GM18907 (cell line): ENCODE measurements around the gene LYRM9.
"Not testable (repeated sequence)": the region's sequence is repeated elsewhere in the genome, so short reads cannot be mapped to it uniquely, and the experiment has no call there.

Experiments
- ATAC-seq: cut with Tn5 transposase; IDR thresholded peaks from one replicate; pipeline ENCODE4 v1.9.1; 2021; ENCODE audit warnings: mild to moderate bottlenecking, moderate library complexity; ENCODE audit not compliant: unreplicated experiment

Gene LYRM9

DNA sequence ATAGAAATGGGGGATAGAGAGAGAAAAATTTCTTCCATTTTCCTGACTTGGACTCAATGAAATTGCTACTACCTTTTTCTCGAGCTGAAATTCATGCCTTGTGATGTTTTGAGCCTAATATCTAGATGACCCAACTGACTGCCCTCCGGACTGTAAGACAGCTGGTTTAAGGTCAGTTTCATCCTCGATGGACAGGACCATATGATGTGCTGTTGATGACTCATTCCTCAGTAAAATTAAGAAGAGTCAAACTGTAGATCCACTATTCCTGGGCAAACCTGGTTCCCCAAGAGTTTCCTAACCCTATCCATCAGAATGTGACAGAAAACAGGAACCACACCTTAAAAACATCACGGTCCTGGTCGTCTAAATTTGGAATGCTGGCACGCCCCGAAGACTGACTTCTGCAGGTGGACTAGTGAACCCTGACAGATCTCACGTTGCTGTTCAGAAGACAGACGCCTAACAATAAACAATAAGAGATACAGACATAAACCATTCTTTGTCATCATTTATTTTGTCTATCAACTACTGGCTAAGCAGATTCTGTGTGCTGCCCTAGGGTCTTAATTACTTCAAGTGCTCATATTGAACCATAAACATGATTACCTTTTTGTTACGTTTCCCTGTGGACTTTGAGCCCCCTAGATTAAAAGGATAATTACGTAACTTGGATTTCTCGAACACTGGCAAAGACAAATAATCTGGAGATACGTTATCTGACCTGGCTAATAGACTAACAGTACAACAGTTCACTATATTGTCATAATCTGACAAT is 47.7 kb downstream of the LYRM9 start:
- ATAC-seq, result no peak

DNA sequence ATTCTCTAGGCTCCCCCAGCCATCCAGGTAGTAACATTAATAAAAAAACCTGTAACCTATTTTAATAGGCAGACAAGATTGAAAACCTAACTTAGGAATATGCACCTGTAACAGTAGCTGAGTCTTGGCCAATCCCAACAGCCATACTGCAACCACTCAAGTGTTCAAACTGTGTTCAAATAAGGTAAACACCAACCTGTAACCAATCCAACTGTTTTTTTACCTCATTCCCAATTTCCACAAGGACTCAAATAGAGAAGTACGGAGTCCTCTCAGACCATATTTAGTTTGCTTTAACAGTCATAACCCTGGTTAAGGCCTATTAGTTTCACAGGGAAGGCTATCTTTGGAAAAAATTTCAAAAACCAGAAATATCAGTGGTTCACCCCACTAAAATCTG is 52.5 kb downstream of the LYRM9 start:
- no peak for ATAC-seq

DNA sequence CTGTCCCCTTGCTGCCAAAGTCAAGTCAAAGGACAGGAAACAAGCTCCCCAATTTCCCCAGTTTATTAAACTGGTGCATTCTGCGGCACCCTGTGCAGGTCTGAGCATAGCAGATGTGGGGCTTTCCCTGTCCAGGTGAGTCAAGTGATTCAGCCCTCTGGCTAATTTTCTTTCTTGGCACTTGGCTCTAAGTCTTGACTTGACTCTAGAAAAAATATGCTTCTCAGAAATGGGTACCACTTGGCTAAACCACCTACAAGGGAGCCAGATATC is 52.8 kb downstream of the LYRM9 start:
- ATAC-seq, result not testable (repeated sequence)

DNA sequence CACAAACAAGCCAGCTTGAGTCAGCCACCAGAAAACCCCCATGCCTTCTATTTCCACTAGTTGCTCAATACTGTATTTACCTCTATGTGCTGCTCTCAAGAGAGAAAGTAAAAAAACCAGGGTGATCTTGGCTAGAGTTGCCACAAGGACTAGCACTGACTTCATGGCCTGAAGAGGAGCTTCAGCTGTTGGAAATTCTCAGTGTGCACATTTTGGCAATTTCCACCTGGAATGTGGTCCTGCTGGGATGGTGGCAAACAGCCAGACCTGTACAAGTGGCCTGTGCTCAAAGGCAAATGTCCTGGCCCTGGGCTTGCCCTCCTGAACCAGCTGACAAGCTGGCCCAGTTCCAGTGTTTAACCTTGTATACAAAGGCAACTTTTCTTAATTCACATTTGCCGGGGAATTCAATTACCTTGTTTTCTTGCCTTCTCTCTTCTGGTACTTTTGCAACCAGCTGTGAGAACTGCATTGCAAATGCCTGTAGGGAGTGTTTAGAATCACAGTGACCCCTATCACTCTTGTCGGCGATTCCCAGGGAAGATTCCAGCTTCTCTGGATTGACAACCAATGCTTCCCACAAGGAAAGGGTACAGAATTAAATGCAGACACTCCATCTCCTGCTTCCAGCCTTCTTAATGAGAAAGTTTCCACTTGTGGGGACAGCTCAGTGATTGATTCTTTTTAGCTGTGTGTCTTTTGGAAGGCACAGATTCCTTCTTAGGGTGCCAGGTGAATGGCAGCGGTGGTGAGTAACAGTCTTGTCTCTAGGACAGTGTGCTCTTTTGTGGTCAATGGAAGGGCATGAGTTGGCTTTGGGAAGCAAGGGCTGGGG is 53.4 kb downstream of the LYRM9 start:
- ATAC-seq, result not testable (repeated sequence)

DNA sequence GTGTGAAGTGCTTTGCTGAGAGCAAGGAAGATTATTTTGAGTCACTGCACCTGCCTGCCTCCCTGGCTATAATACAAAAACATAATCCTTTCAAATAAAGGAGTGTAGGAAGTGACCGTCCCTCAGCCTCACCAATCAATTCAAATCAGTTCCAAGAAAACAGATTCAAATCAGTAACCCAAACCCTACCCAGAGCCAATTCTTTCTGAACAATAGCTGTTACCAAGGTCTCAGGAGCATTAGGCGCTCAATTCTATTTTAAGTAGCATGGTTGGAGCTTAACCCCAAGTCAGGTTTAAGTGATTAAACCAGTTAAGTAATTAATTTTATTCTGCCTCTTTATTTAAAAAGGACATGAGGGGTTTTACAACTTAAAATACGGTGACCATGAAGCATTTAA is 54.6 kb downstream of the LYRM9 start:
- ATAC-seq, result not testable (repeated sequence)

DNA sequence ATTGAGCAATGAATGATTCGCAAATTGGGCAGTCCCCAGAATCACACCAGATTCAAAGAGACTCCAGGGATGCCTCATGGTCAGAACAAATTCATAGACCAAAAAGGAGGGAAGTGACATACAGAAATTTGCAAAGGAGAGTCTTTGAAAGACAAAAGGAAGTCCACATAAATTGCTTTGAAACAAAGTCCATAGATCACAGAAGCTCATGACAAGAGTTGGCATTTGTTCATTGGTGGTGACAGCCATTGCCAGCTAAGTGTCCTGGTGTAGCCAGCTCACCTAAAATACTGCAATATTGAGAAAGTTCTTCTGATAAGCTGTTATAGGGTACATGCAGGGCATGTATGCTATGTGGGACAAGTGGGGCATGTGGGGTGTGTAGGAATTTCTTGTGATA is 55.4 kb downstream of the LYRM9 start:
- not testable (repeated sequence) for ATAC-seq

DNA sequence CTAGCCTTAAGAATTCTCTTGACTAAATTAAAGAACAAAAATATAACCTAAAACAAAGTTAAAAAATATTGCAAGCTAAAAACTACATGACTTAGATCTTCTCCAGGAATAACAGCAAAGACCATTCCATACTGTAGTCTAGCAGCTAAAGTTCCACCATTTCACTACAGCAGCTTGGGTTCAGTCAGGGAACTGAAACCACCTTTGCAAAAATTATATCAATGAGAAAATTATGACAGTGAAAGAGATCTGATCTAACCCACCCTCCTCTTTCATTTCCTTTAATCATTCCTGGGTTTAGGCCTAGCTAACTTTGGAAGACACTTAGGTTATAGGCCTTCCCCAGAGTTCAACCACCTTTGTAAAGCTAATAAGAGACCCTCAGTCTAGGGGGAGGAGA is 56.5 kb downstream of the LYRM9 start:
- ATAC-seq, result no peak

DNA sequence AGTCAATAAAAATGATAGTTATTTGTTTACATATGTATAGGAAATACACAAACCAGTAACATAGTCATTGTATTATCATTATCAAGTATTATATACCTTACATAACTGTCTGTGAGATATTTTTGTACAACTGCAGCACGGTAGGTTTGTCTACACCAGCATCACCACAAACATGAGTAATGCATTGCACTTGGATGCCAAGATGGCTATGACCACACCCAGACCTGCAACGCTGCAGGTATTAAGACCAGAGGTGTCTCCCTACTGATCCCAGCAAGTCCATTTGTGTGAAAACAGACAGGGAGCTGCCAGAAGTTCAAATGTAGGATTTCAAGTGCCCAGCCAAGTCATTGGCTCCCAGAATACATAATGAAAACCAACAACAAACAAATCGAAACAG is 58.6 kb downstream of the LYRM9 start:
- ATAC-seq, result no peak

DNA sequence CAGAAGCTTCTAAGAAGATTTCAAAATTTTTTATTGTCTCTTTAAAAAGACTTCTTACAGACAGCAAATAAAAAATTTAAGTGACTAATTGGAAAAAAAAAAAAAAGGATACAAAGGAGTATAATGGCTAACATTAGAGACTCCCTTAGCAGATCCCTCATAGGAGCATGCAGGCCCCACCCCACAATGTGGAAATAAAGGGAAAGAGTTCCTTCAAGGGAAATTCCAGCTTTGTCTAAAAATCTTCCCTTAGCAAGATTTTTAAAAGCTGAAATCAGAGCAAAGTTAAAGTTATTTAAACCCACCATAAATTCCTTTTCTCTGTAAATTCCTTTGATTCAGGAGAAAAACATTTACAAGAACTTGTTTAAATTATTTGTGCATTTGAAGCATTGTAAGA is 60.3 kb downstream of the LYRM9 start:
- no peak for ATAC-seq

DNA sequence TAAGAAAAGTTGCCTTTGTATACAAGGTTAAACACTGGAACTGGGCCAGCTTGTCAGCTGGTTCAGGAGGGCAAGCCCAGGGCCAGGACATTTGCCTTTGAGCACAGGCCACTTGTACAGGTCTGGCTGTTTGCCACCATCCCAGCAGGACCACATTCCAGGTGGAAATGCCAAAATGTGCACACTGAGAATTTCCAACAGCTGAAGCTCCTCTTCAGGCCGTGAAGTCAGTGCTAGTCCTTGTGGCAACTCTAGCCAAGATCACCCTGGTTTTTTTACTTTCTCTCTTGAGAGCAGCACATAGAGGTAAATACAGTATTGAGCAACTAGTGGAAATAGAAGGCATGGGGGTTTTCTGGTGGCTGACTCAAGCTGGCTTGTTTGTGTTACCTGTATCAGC is 63.3 kb downstream of the LYRM9 start:
- not testable (repeated sequence) for ATAC-seq

DNA sequence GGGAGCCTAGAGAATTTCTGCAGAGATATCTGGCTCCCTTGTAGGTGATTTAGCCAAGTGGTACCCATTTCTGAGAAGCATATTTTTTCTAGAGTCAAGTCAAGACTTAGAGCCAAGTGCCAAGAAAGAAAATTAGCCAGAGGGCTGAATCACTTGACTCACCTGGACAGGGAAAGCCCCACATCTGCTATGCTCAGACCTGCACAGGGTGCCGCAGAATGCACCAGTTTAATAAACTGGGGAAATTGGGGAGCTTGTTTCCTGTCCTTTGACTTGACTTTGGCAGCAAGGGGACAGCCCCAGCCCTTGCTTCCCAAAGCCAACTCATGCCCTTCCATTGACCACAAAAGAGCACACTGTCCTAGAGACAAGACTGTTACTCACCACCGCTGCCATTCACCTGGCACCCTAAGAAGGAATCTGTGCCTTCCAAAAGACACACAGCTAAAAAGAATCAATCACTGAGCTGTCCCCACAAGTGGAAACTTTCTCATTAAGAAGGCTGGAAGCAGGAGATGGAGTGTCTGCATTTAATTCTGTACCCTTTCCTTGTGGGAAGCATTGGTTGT is 63.9 kb downstream of the LYRM9 start:
- ATAC-seq, result not testable (repeated sequence)
